HCT116 (cell line): Measurements from ENCODE around the gene ARHGEF40. TPM values are rescaled to one million over a fixed set of nuclear protein-coding genes. Genes with fewer than 3 reads are reported as not detected.

Source experiments
- ATAC-seq: fragments of 200-7000 bp; cut with Tn5 transposase; 2 replicates; pipeline ENCODE4 v1.9.1; 2020; ENCODE audit warnings: mild to moderate bottlenecking, moderate library complexity
- BruUV-seq: library from RNA; stranded (reverse); fragments of 400-500 nt; replicated peaks from 2 replicates; lab custom pipeline; 2021; lab: Mats Ljungman, UMichigan
- CTCF ChIA-PET: fragments of 300-600 bp; sonication (Branson Sonifier 250); formaldehyde crosslinking; loops from one replicate; lab custom pipeline; 2021; ENCODE audit warnings: antibody characterized with exemption; lab: Charles Lee
- POLR2A ChIA-PET: fragments of 300-600, 350-600 bp; sonication (Branson Sonifier 250); formaldehyde crosslinking; loops from one replicate; lab custom pipeline; 2021; ENCODE audit warnings: antibody characterized with exemption; lab: Charles Lee
- RAD21 ChIA-PET, 2 experiments: fragments of 300-600 bp; sonication (Branson Sonifier 250); formaldehyde crosslinking; loops; one replicate each; lab custom pipeline; 2023; ENCODE audit warnings: low total read pairs in 2 of 2; ENCODE audit not compliant: uncharacterized antibody in 2 of 2, unreplicated experiment in 2 of 2, low non-redundant PET in 1 of 2; lab: Charles Lee
- DNase-seq: peaks from one replicate; pipeline ENCODE4 v3.0.0-alpha.2; 2010; ENCODE audit warnings: low read depth, low spot score
- H2AFZ ChIP-seq: fragments of 200-600 bp; shearing (Covaris generic), sonication (generic); 2 replicates; pipeline ENCODE4 v1.6.1; 2017; ENCODE audit warnings: low read depth, mixed run types, mixed read lengths, antibody characterized with exemption, low read length; ENCODE audit not compliant: poor library complexity, severe bottlenecking
- H3K27ac ChIP-seq: 2 replicates; pipeline ENCODE4 v1.5.1; 2012; ENCODE audit warnings: low read depth, low read length
- H3K27me3 ChIP-seq: fragments of 200-600 bp; sonication (generic); 2 replicates; pipeline ENCODE4 v1.6.1; 2016; ENCODE audit warnings: mixed run types, low read length, mixed read lengths; ENCODE audit not compliant: insufficient read depth
- H3K36me3 ChIP-seq, 2 experiments: fragments of 200-500 bp in 1 of 2; fragments of 200-600 bp in 1 of 2; sonication (Bioruptor generic) in 1 of 2; sonication (generic) in 1 of 2; 2 replicates each; pipeline versions ENCODE4 v1.5.1 to v1.6.1; 2014 to 2016; ENCODE audit warnings: low read length in 2 of 2, inconsistent platforms in 1 of 2, mixed read lengths in 1 of 2, mixed run types in 1 of 2; ENCODE audit not compliant: insufficient read depth in 2 of 2, control insufficient read depth in 1 of 2
- H3K4me1 ChIP-seq, 2 experiments: fragments of 200-600 bp in 1 of 2; sonication (generic) in 1 of 2; 2 replicates each; pipeline versions ENCODE4 v1.5.1 to v1.6.1; 2012 to 2017; ENCODE audit warnings: low read length in 2 of 2, inconsistent platforms in 1 of 2, mild to moderate bottlenecking in 1 of 2, mixed read lengths in 1 of 2, mixed run types in 1 of 2, moderate library complexity in 1 of 2; ENCODE audit not compliant: insufficient read depth in 2 of 2, control insufficient read depth in 1 of 2
- H3K4me2 ChIP-seq: fragments of 200-600 bp; sonication (generic); 2 replicates; pipeline ENCODE4 v1.6.1; 2017; ENCODE audit warnings: mixed run types, low read length, mixed read lengths
- H3K4me3 ChIP-seq, 2 experiments: fragments of 200-600 bp in 1 of 2; sonication (generic) in 1 of 2; replicated peaks in 1 of 2; 2 replicates each; pipeline ENCODE4 v1.5.1; 2011 to 2016; ENCODE audit warnings: low read length in 2 of 2, control low read depth in 1 of 2, low read depth in 1 of 2, mild to moderate bottlenecking in 1 of 2, mixed read lengths in 1 of 2, mixed run types in 1 of 2
- H3K79me2 ChIP-seq: fragments of 200-600 bp; sonication (generic); 2 replicates; pipeline ENCODE4 v1.6.1; 2017; ENCODE audit warnings: mild to moderate bottlenecking, mixed run types, low read length, moderate library complexity, mixed read lengths; ENCODE audit not compliant: insufficient read depth
- H3K9ac ChIP-seq: fragments of 200-600 bp; sonication (generic); 2 replicates; pipeline ENCODE4 v1.6.1; 2016; ENCODE audit warnings: low read length, mixed read lengths
- H3K9me2 ChIP-seq: fragments of 200-600 bp; sonication (generic), shearing (Covaris generic); 2 replicates; pipeline ENCODE4 v1.6.1; 2017; ENCODE audit warnings: mixed run types, mild to moderate bottlenecking, moderate library complexity; ENCODE audit not compliant: insufficient read depth
- H3K9me3 ChIP-seq, 2 experiments: fragments of 200-500 bp in 1 of 2; fragments of 200-600 bp in 1 of 2; sonication (Bioruptor generic) in 1 of 2; sonication (generic) in 1 of 2; 2 replicates each; pipeline ENCODE4 v1.6.1; 2014 to 2017; ENCODE audit warnings: low read length in 2 of 2, mixed read lengths in 2 of 2, inconsistent platforms in 1 of 2, low read depth in 1 of 2, mild to moderate bottlenecking in 1 of 2, mixed run types in 1 of 2, moderate library complexity in 1 of 2; ENCODE audit not compliant: control insufficient read depth in 1 of 2, insufficient read depth in 1 of 2
- H4K20me1 ChIP-seq: fragments of 200-600 bp; sonication (generic), shearing (Covaris generic); 2 replicates; pipeline ENCODE4 v1.6.1; 2017; ENCODE audit warnings: mixed run types, mild to moderate bottlenecking, moderate library complexity; ENCODE audit not compliant: insufficient read depth
- CBX3 ChIP-seq: IDR thresholded peaks from 2 replicates; pipeline ENCODE4 v1.6.1; 2012; ENCODE audit warnings: low read depth
- CEBPB ChIP-seq: IDR thresholded peaks from 2 replicates; pipeline ENCODE4 v1.6.1; 2012; ENCODE audit warnings: low read depth
- EGR1 ChIP-seq: IDR thresholded peaks from 2 replicates; pipeline ENCODE4 v1.6.1; 2012; ENCODE audit warnings: low read depth
- EZH2phosphoT487 ChIP-seq: fragments of 200-600 bp; IDR thresholded peaks from 2 replicates; pipeline ENCODE4 v1.6.1; 2018; ENCODE audit warnings: antibody characterized with exemption, borderline replicate concordance
- FOSL1 ChIP-seq: IDR thresholded peaks from 2 replicates; pipeline ENCODE4 v1.6.1; 2012; ENCODE audit warnings: low read depth
- JUND ChIP-seq: IDR thresholded peaks from 2 replicates; pipeline ENCODE4 v1.6.1; 2012
- SRF ChIP-seq: IDR thresholded peaks from 2 replicates; pipeline ENCODE4 v1.6.1; 2012; ENCODE audit warnings: low read depth
- TCF7L2 ChIP-seq: IDR thresholded peaks from 2 replicates; pipeline ENCODE4 v1.7.0; 2011; ENCODE audit warnings: borderline replicate concordance, inconsistent platforms; ENCODE audit not compliant: insufficient read depth, insufficient read length; ENCODE audit errors: extremely low read depth
- YY1 ChIP-seq: IDR thresholded peaks from 2 replicates; pipeline ENCODE4 v1.6.1; 2011; ENCODE audit warnings: low read length, low read depth, moderate library complexity, mild to moderate bottlenecking; ENCODE audit not compliant: insufficient replicate concordance; ENCODE audit errors: extremely low read depth
- ZFX ChIP-seq: fragments of 450-650 bp; IDR thresholded peaks from 2 replicates; pipeline ENCODE4 v1.6.1; 2017
- intact Hi-C: fragments of 100-400 bp; cut with micrococcal nuclease; formaldehyde crosslinking; loops from 2 replicates; pipeline ENCODE4 v1.10.0; 2022
- total RNA-seq: library from RNA; stranded (reverse); gene quantifications from one replicate; pipeline ENCODE4 v1.2.1, GENCODE V29; 2021; ENCODE audit not compliant: unreplicated experiment
- TF ChIP-seq, protein P1 (sequence below): IDR thresholded peaks from 2 replicates; pipeline ENCODE4 v1.6.1; 2012

Gene ARHGEF40
- total RNA-seq, 1 experiment from 2014 or later = 6.3 TPM

DNA sequence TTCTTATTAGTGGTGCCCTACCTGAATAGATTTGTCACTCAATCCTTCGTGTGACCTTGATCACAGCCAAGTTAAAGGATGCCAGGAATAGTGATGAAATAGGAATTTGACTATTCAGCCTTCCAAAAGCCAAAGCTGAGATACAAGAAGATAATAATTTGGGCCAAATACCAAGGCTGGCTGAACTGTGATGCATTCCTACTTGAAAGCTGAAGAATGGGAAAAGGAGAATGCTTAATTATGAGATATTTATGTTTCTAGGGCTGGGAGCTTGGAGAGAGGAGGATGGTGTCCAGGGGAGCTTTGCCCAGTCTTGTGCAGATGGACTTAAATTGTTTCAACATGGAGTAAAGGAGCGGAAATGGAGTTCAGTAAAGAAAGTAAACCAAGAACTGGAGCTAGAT is 22.7 kb upstream of the ARHGEF40 start:
- H3K4me3 ChIP-seq = no peak overlapping the region
- ATAC-seq = no peak
- no peaks in the 10 kb centered on the region for H3K9me3 ChIP-seq
- H3K36me3 ChIP-seq = no peaks in the 10 kb centered on the region
- CTCF ChIA-PET = interaction anchor here (0.8 to 3.0 kb wide), 6 partner anchors 8 to 190 kb away, joined by 3 to 8 read pairs (median 3); no protein-coding TSS in a partner anchor
- no peak overlapping the region for H3K9ac ChIP-seq
- no peak overlapping the region for H3K27ac ChIP-seq
- H3K4me2 ChIP-seq = no peak overlapping the region
- no peaks in the 10 kb centered on the region for H4K20me1 ChIP-seq
- no peaks in the 10 kb centered on the region for H3K79me2 ChIP-seq
- no peaks in the 10 kb centered on the region for H3K9me2 ChIP-seq
- H3K27me3 ChIP-seq = no peaks in the 10 kb centered on the region
- no peaks in the 10 kb centered on the region for H3K4me1 ChIP-seq
- BruUV-seq = no TSS peak
- TF ChIP-seq JUND (no peak), ZFX (no peak), YY1 (no peak), FOSL1 (no peak), CBX3 (no peak), EZH2phosphoT487 (no peak), EGR1 (no peak)
- TF ChIP-seq, protein P1, sequence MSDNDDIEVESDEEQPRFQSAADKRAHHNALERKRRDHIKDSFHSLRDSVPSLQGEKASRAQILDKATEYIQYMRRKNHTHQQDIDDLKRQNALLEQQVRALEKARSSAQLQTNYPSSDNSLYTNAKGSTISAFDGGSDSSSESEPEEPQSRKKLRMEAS = no peak
- TF ChIP-seq, all 23 proteins: peak for 0
- ChIA-PET RAD21 (no interaction called here), POLR2A (no interaction called here)
- intact Hi-C loops = no loop called here
- DNase-seq = no peak
- H2AFZ ChIP-seq = no peak overlapping the region

DNA sequence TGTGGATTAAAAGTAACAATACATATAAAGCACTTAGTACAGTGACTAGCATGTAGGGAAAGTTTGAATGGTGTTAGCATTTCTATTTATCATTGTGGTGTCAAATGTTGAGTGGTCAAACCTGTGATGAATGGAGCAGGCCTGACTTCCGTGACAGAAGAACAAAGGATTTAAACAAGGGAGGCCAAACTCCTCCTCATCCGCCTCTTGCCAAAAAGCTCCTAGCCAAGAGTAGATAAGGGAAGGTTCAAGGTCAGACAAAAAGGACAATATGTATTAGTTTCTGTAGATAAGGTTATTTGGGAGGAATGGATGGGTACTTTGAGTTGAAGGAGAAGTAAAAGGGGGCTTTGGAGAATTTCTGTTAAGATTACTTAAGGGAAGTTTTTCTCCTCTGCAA is 21.5 kb upstream of the ARHGEF40 start:
- no peak overlapping the region for H3K4me2 ChIP-seq
- ATAC-seq (no peak), DNase-seq (no peak)
- TF ChIP-seq SRF (no peak), JUND (no peak), CEBPB (no peak), TCF7L2 (no peak)
- no peaks in the 10 kb centered on the region for H3K36me3 ChIP-seq
- no TSS peak for BruUV-seq
- no peaks in the 10 kb centered on the region for H3K9me2 ChIP-seq
- RAD21 ChIA-PET = no interaction called here
- intact Hi-C loops = no loop called here
- POLR2A ChIA-PET = no interaction called here
- no peak overlapping the region for H3K4me3 ChIP-seq
- no peaks in the 10 kb centered on the region for H3K4me1 ChIP-seq
- no peaks in the 10 kb centered on the region for H3K9me3 ChIP-seq
- H4K20me1 ChIP-seq = no peaks in the 10 kb centered on the region
- no peaks in the 10 kb centered on the region for H3K27me3 ChIP-seq
- H3K79me2 ChIP-seq = no peaks in the 10 kb centered on the region
- no peak overlapping the region for H3K9ac ChIP-seq
- H3K27ac ChIP-seq = no peak overlapping the region
- H2AFZ ChIP-seq = no peak overlapping the region
- CTCF ChIA-PET = interaction anchor here (1.1 to 3.0 kb wide), 3 partner anchors 9 to 191 kb away, joined by 3 to 8 read pairs (median 4); no protein-coding TSS in a partner anchor
